GM18907 (cell line): ENCODE data around the gene SLC1A6.
"Not testable (repeated sequence)": the region's sequence is repeated elsewhere in the genome, so short reads cannot be mapped to it uniquely, and the experiment has no call there.

Experiments
- ATAC-seq: cut with Tn5 transposase; IDR thresholded peaks from one replicate; pipeline ENCODE4 v1.9.1; 2021; ENCODE audit warnings: mild to moderate bottlenecking, moderate library complexity; ENCODE audit not compliant: unreplicated experiment

Gene SLC1A6

GRCh38 chr19:14979476-14980255, at the start of gene SLC1A6:
SLC1A6 (minus strand) TSS chr19:14979864; CDS start chr19:14972910, 6,954 bp downstream.
- ATAC-seq, result no peak

GRCh38 chr19:15028490-15028889, 48.8 kb upstream of the SLC1A6 start:
- no peak for ATAC-seq

- ATAC-seq, result no peak
Measured at GRCh38 chr19:15025217-15025616, 45.6 kb upstream of the SLC1A6 start.

- no peak for ATAC-seq
Measured at GRCh38 chr19:15022752-15023151, 43.1 kb upstream of the SLC1A6 start.

GRCh38 chr19:15021286-15022007, 41.8 kb upstream of the SLC1A6 start:
- no peak for ATAC-seq

- ATAC-seq, result not testable (repeated sequence)
Measured at GRCh38 chr19:15018836-15019235, 39.2 kb upstream of the SLC1A6 start.

- no peak for ATAC-seq
Measured at GRCh38 chr19:15015946-15016542, 36.4 kb upstream of the SLC1A6 start.

- no peak for ATAC-seq
Measured at GRCh38 chr19:15014579-15014978, 34.9 kb upstream of the SLC1A6 start.

GRCh38 chr19:15010501-15011300, 31.0 kb upstream of the SLC1A6 start:
- no peak for ATAC-seq

- no peak for ATAC-seq
Measured at GRCh38 chr19:15008308-15008707, 28.6 kb upstream of the SLC1A6 start.

DNA sequence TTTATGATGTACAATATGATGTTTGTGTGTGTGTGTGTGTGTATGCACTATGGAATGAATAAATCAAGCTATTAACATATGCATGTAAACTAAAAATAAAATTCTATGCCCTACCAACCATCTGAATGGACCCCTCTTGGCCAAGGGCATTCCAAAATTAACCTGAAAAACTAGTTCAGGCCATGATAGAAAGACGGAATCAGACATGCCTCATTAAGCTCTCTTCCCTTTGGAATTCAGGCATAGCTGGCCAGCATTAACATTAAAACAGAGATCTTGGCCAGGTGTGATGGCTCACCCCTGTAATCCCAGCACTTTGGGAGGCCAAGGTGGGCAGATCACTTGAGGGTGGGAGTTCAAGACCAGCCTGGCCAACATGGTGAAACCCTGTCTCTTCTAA, 18.3 kb upstream of the SLC1A6 start:
- ATAC-seq, result no peak

DNA sequence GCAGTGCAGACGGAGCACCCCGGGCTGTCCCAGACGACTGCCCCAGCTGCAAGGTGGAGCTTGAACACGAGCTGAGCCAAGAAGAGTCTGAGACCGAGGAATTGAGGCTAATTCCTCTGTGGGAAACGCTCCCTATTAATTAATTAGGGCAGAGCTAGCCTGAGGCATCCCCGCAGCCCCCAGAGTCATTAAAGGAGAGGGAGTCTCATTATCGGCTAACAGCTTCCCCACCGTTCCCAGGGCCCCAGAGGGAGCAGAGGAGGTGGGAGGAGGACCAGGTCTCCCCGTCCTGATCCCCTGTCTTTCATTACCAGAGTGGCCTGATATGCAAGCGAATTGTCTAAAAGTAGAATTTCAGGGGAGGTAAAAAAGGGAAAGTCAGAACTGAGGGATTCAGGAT, 13.1 kb upstream of the SLC1A6 start:
- ATAC-seq, result no peak

DNA sequence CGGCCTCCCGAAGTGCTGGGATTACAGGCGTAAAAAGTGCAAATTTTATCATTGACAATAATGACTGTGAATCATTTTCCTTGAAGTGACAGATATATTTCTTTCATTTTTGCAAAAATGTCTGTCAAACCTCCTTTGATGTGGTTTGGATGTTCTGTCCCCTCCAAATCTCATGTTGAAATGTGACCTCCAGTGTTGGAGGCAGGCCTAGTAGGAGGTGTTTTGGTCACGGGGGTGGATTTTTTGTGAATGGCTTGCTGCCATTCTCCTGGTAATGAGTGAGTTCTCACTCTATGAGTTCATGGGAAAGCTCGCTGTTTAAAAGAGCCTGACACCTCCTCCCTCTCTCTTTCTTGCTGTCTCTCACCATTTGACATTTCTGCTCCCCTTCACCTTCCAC, 5.5 kb upstream of the SLC1A6 start:
- ATAC-seq, result no peak

DNA sequence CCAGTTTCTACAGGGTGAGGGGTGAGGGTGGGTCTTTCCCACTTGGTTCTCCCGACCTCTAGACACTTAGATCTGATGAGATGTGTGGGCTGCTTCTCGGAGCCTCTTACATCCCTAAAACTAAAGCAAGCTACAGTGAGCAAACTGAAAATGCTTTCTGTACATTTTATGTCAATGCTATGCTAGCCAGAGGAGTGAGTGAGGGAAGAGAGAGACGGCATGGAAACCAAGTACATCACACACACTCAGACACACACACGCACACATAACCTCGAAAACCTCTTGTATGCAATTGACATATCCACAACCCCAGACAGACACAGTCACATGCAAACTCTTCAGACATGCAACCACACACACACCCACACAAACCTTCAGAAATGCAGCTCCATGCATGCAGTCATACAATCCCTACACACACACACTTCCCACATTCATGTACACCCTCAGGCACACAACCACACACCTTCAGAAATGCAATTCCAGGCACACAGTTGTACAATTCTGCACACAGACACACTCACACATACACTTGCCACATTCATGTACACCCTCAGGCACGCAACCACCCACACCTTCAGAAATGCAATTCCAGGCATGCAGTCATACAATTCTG, 1.4 kb downstream of the SLC1A6 start:
- ATAC-seq, result no peak

DNA sequence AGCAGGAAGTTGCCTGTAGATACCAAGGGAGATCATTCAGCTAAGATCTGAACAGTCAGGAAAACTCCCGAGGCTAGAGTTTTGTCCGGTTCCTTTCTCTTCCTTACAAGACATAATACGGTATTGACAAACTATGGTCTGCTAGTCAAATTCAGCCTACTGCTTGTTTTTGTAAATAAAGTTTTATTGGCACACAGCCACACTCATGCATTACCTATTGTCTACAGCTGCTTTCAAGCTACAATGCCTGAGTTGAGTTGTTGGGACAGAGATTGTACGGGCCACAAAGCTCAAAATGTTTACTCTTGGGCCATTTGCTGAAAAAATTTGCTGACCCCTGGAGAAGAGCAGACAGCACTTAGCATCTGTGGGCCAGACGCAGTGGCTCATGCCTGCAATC, 2.5 kb downstream of the SLC1A6 start:
- ATAC-seq, result no peak

GRCh38 chr19:14974488-14974887, 5.2 kb downstream of the SLC1A6 start:
- no peak for ATAC-seq

DNA sequence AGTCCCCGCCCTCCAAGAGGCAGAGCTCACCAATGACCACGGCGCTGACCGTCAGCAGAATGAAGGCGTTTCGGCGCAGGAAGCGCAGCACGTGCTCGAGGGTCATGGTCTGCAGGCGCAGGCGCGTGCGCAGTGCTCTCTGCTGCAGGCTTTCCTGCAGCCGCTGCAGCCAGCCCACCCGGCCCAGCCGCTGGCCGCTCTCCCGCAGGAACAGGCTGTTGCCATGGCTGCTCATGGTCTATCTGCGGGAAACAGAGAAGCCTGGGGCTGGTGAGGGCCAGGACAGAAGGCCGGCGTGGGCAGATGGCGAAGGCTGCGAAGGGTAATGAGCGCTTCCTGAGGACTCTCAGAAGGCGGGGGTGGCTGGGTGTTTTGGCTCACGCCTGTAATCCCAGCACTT, 7.0 kb downstream of the SLC1A6 start:
- ATAC-seq, result no peak

- ATAC-seq, result no peak
Measured at GRCh38 chr19:14971474-14971873, 8.2 kb downstream of the SLC1A6 start.

DNA sequence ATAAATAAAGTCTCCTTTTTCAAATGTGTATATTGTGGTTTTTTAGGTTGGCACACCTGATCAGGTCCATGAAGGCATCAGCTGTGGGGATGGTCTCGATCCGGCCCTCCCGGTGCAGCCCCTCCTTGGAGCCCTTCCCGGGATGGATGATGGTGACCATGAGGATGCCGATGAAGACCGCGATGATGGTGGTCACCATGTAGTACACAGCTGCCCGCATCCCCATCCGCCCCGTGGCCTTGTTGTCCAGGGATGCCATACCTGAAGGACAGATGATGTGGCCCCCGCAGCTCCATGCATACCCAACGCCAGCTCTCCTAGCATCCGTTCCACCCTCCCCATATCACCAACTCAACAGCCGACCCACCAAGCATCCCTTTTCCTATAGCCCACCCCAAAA, 11.4 kb downstream of the SLC1A6 start:
- no peak for ATAC-seq

GRCh38 chr19:14961956-14962685, 17.5 kb downstream of the SLC1A6 start:
- ATAC-seq, result no peak
